HepG2 (cell line): ENCODE measurements around the gene FCN1. TPM values are rescaled to one million over a fixed set of nuclear protein-coding genes. Genes with fewer than 3 reads are reported as not detected.

ENCODE experiments used
- ATAC-seq: fragments of 200-7000 bp; cut with Tn5 transposase; 3 replicates; pipeline ENCODE4 v1.9.1; 2020; ENCODE audit warnings: mild to moderate bottlenecking, moderate library complexity
- BruUV-seq: library from RNA; stranded (reverse); fragments of 400-500 nt; replicated peaks from 2 replicates; lab custom pipeline; 2021; lab: Mats Ljungman, UMichigan
- CTCF ChIA-PET: fragments of 300-600 bp; formaldehyde crosslinking; extraction: SDS; loops from one replicate; lab custom pipeline; 2021; ENCODE audit warnings: low total read pairs, inconsistent platforms, low intra/inter-chr PET ratio; lab: Yijun Ruan, JAX
- POLR2A ChIA-PET: fragments of 350-600 bp; sonication (Branson Sonifier 250); formaldehyde crosslinking; loops from one replicate; lab custom pipeline; 2020; ENCODE audit warnings: antibody characterized with exemption, inconsistent platforms; lab: Yijun Ruan, JAX
- DNase-seq: peaks from one replicate; pipeline ENCODE4 v3.0.0-alpha.2; 2015; ENCODE audit warnings: low spot score
- FAIRE-seq: peaks from 3 replicates; lab custom pipeline; 2011; peaks lifted over from hg19 to GRCh38; lab: Jason Lieb, UNC
- H2AFZ ChIP-seq: one replicate; pipeline ENCODE4 v1.6.1; 2011; ENCODE audit warnings: low read length, inconsistent platforms
- H3K27ac ChIP-seq: fragments of 300-600 bp; 3 replicates; pipeline ENCODE4 v1.8.0; 2011; ENCODE audit warnings: mixed run types, mild to moderate bottlenecking, mixed read lengths, low read length, inconsistent platforms; ENCODE audit not compliant: insufficient read depth; ENCODE audit errors: extremely low read length
- H3K27me3 ChIP-seq, 2 experiments: fragments of 200-600 bp in 1 of 2; 2 replicates in 1 of 2; 3 replicates in 1 of 2; pipeline versions ENCODE4 v1.6.0 to v1.8.0; 2011; ENCODE audit warnings: low read length in 2 of 2, mild to moderate bottlenecking in 2 of 2, moderate library complexity in 2 of 2, inconsistent platforms in 1 of 2; ENCODE audit not compliant: insufficient read depth in 2 of 2, control insufficient read depth in 1 of 2
- H3K36me3 ChIP-seq, 2 experiments: fragments of 200-600 bp in 1 of 2; replicated peaks in 1 of 2; 2 replicates in 1 of 2; 3 replicates in 1 of 2; pipeline versions ENCODE4 v1.5.1 to v1.8.0; 2011; ENCODE audit warnings: low read length in 2 of 2, inconsistent platforms in 1 of 2; ENCODE audit not compliant: insufficient read depth in 2 of 2, control insufficient read depth in 1 of 2
- H3K4me1 ChIP-seq: 2 replicates; pipeline ENCODE4 v1.5.1; 2012; ENCODE audit warnings: low read length, inconsistent platforms; ENCODE audit not compliant: insufficient read depth
- H3K4me2 ChIP-seq: 2 replicates; pipeline ENCODE4 v1.6.0; 2011; ENCODE audit warnings: low read depth, low read length, inconsistent platforms
- H3K4me3 ChIP-seq, 3 experiments: fragments of 200-600 bp in 1 of 3; sonication (generic), shearing (Covaris generic) in 1 of 3; replicated peaks in 1 of 3; 2 replicates each; pipeline ENCODE4 v1.5.1; 2011 to 2016; ENCODE audit warnings: low read length in 3 of 3, inconsistent platforms in 2 of 3, low read depth in 2 of 3, mild to moderate bottlenecking in 2 of 3, control low read depth in 1 of 3, mixed read lengths in 1 of 3; ENCODE audit not compliant: insufficient read depth in 1 of 3
- H3K79me2 ChIP-seq: one replicate; pipeline ENCODE4 v1.6.1; 2011; ENCODE audit warnings: low read length, inconsistent platforms; ENCODE audit not compliant: insufficient read depth
- H3K9ac ChIP-seq: 2 replicates; pipeline ENCODE4 v1.6.0; 2011; ENCODE audit warnings: mild to moderate bottlenecking, low read depth, low read length, inconsistent platforms; ENCODE audit not compliant: insufficient read depth
- H3K9me3 ChIP-seq: 2 replicates; pipeline ENCODE4 v1.5.1; 2012; ENCODE audit warnings: mild to moderate bottlenecking, low read length
- H4K20me1 ChIP-seq: 2 replicates; pipeline ENCODE4 v1.6.0; 2011; ENCODE audit warnings: inconsistent platforms, mild to moderate bottlenecking, low read length, moderate library complexity; ENCODE audit not compliant: insufficient read depth
- IRF2 ChIP-seq: IDR thresholded peaks from 2 replicates; pipeline ENCODE4 v1.6.1; 2018; ENCODE audit warnings: missing genetic modification reagents, missing compliant biosample characterization
- IRF9 ChIP-seq: sonication (generic); formaldehyde crosslinking; IDR thresholded peaks from 2 replicates; pipeline ENCODE4 v1.8.0; 2022; ENCODE audit warnings: missing genetic modification reagents, mild to moderate bottlenecking, borderline replicate concordance
- MLX ChIP-seq: IDR thresholded peaks from 2 replicates; pipeline ENCODE4 v1.6.1; 2016
- SIX1 ChIP-seq: sonication (generic); formaldehyde crosslinking; IDR thresholded peaks from 2 replicates; pipeline ENCODE4 v1.4.0; 2020; ENCODE audit warnings: missing genetic modification reagents, borderline replicate concordance
- ZBTB1 ChIP-seq: sonication (generic); formaldehyde crosslinking; IDR thresholded peaks from 2 replicates; pipeline ENCODE4 v1.4.0; 2020; ENCODE audit warnings: missing genetic modification reagents, borderline replicate concordance
- ZMYM4 ChIP-seq: sonication (generic); formaldehyde crosslinking; IDR thresholded peaks from 2 replicates; pipeline ENCODE4 v1.8.1; 2023; ENCODE audit warnings: mild to moderate bottlenecking, missing genetic modification reagents
- ZNF703 ChIP-seq: sonication (generic); formaldehyde crosslinking; IDR thresholded peaks from 2 replicates; pipeline ENCODE4 v1.5.1; 2020; ENCODE audit warnings: missing genetic modification reagents, mild to moderate bottlenecking, moderate library complexity, borderline replicate concordance
- WGBS: methylation state at CpG from one replicate; pipeline ENCODE4 v1.1.6; 2017; ENCODE audit warnings: low lambda C conversion rate; 5-methylcytosine and 5-hydroxymethylcytosine counted together
- in situ Hi-C: cut with HindIII; loops from 2 replicates; pipeline ENCODE4 v1.10.0; 2017; ENCODE audit warnings: low pct_unique_long_range_greater_than_20kb; ENCODE audit not compliant: extremely low pct_ligation_motif_present
- intact Hi-C: fragments of 100-400 bp; cut with micrococcal nuclease; formaldehyde crosslinking; loops from one replicate; pipeline ENCODE4 v1.10.0; 2022; ENCODE audit not compliant: unreplicated experiment
- polyA plus RNA-seq, 8 experiments: library from polyadenylated mRNA; depleted of rRNA in 3 of 8; stranded (reverse) in 7 of 8; unstranded in 1 of 8; fragments of >200 nt; fragmentation: Illumina TruSeq in 4 of 8; extraction: Trizol in 4 of 8; gene quantifications; 2 replicates each; pipeline versions ENCODE4 v1.2.1 to v1.2.3, GENCODE V29; 2011 to 2016; ENCODE audit warnings: low read depth in 4 of 8, missing spikeins in 1 of 8, mixed read lengths in 1 of 8; ENCODE audit not compliant: insufficient read depth in 1 of 8
- total RNA-seq, 5 experiments: library from RNA; depleted of rRNA; stranded (reverse); fragments of >200 nt; fragmentation: Illumina TruSeq; extraction: Trizol; gene quantifications; 2 replicates each; pipeline ENCODE4 v1.2.3, GENCODE V29; 2016; ENCODE audit warnings: low read depth in 1 of 5

The FCN1 gene
- total and polyA plus RNA-seq, 2 of the 13 experiments (the other 11 are each of a cell fraction or from before 2014, with no cell fraction given): not detected

GRCh38 chr9:134913713-134914500 lies 3.8 kb downstream of the FCN1 start (continued):
- TF ChIP-seq IRF9 (CRISPR knock-in tag): no peak
- no peak for TF ChIP-seq ZBTB1 (CRISPR knock-in tag)
- no peak for TF ChIP-seq ZNF703 (CRISPR knock-in tag)
- TF ChIP-seq ZMYM4 (CRISPR knock-in tag): no peak
- TF ChIP-seq MLX (CRISPR knock-in tag): no peak

GRCh38 chr9:134913041-134913712 lies 4.5 kb downstream of the FCN1 start:
- H4K20me1 ChIP-seq: no peaks in the 10 kb centered on the region
- peaks cover 10 to 76% of the 10 kb centered on the region in 2 experiments; a peak in 4 of 5 replicates for H3K27me3 ChIP-seq
- WGBS: 7% methylated on average over 3 of the region's 22 CpGs
- no peaks in the 10 kb centered on the region for H3K79me2 ChIP-seq
- no peak overlapping the region for H3K27ac ChIP-seq
- no peaks in the 10 kb centered on the region for H3K9me3 ChIP-seq
- H3K36me3 ChIP-seq: no peaks in the 10 kb centered on the region
- no peak for TF ChIP-seq IRF2 (CRISPR knock-in tag)
- TF ChIP-seq SIX1 (CRISPR knock-in tag): no peak
- TF ChIP-seq, all 625 proteins: peak for 0
- ChIA-PET CTCF (no interaction called here), POLR2A (no interaction called here)
- Histone ChIP-seq H3K4me3 (no peak overlapping the region), H3K4me2 (no peak overlapping the region), H2AFZ (no peak overlapping the region), H3K9ac (no peak overlapping the region), H3K4me1 (no peaks in the 10 kb centered on the region)
- no TSS peak for BruUV-seq
- no peak for ATAC-seq
- no peak for FAIRE-seq
- intact Hi-C loops (no loop called here), in situ Hi-C loops (no loop called here)
- DNase-seq: no peak
